ENCODE data around the gene MYPOP.

MYPOP gene
- 2.9 to 6.4 (median 3.2) reads per million in 3 experiments for total RNA-seq

- DNase-seq: no peak
These were observed at the start of gene MYPOP for GRCh38 chr19:45901912-45902650. Gene MYPOP, minus strand, starts transcription at chr19:45902613. Its CDS starts 840 bp downstream, at chr19:45901773.

- no peak for DNase-seq
These were observed 45.5 kb upstream of the MYPOP start for GRCh38 chr19:45947926-45948325.

- no peak for DNase-seq
These were observed 38.0 kb upstream of the MYPOP start for GRCh38 chr19:45940515-45940805.

- DNase-seq: no peak
These were observed 37.5 kb upstream of the MYPOP start for GRCh38 chr19:45939792-45940514.

GRCh38 chr19:45938733-45939319, 36.4 kb upstream of the MYPOP start:
- no peak for DNase-seq

- DNase-seq: no peak
These were observed 32.9 kb upstream of the MYPOP start for GRCh38 chr19:45935267-45935666.

- no peak for DNase-seq
These were observed 32.3 kb upstream of the MYPOP start for GRCh38 chr19:45934551-45935230.

- DNase-seq: no peak
These were observed 31.3 kb upstream of the MYPOP start for GRCh38 chr19:45933759-45934158.

GRCh38 chr19:45931055-45931454, 28.6 kb upstream of the MYPOP start:
- DNase-seq: no peak

GRCh38 chr19:45929247-45929646, 26.8 kb upstream of the MYPOP start:
- DNase-seq: no peak

GRCh38 chr19:45927565-45928261, 25.3 kb upstream of the MYPOP start:
- DNase-seq: peak; percentile 82

GRCh38 chr19:45924891-45925447, 22.6 kb upstream of the MYPOP start:
- DNase-seq: no peak

GRCh38 chr19:45922281-45922680, 19.9 kb upstream of the MYPOP start:
- no peak for DNase-seq

GRCh38 chr19:45920458-45920857, 18.0 kb upstream of the MYPOP start:
- DNase-seq: no peak

- DNase-seq: no peak
These were observed 17.3 kb upstream of the MYPOP start for GRCh38 chr19:45919678-45920077.

GRCh38 chr19:45918721-45919120, 16.3 kb upstream of the MYPOP start:
- no peak for DNase-seq

GRCh38 chr19:45917421-45918091, 15.1 kb upstream of the MYPOP start:
- no peak for DNase-seq

GRCh38 chr19:45913874-45914830, 11.7 kb upstream of the MYPOP start, which contains the start of gene NANOS2:
Gene NANOS2, minus strand, starts transcription at chr19:45914778. Its CDS starts 85 bp downstream, at chr19:45914693.
- DNase-seq: no peak

- no peak for DNase-seq
These were observed 8.9 kb upstream of the MYPOP start for GRCh38 chr19:45911291-45911690.

GRCh38 chr19:45908956-45909355, 6.5 kb upstream of the MYPOP start:
- no peak for DNase-seq

- DNase-seq: no peak
These were observed 3.8 kb upstream of the MYPOP start for GRCh38 chr19:45906221-45906620.
